GM12878 (cell line): ENCODE results near the gene TUBA3C.

Experiments used
- CTCF ChIP-seq, 3 experiments: IDR thresholded peaks in 2 of 3; conservative IDR thresholded peaks in 1 of 3; 2 replicates each; pipeline ENCODE4 v1.5.1; 2011; ENCODE audit warnings: low read depth in 3 of 3, low read length in 3 of 3, mild to moderate bottlenecking in 3 of 3, control low read depth in 2 of 3, moderate library complexity in 2 of 3, inconsistent platforms in 1 of 3, mixed read lengths in 1 of 3; ENCODE audit not compliant: control insufficient read depth in 2 of 3, insufficient read depth in 1 of 3; ENCODE audit errors: extremely low read depth in 1 of 3
- E2F4 ChIP-seq: IDR thresholded peaks from 2 replicates; pipeline ENCODE4 v1.6.1; 2012; ENCODE audit warnings: low read depth, low read length, improper control_type of control experiment
- ELK1 ChIP-seq: IDR thresholded peaks from 2 replicates; pipeline ENCODE4 v1.6.1; 2012; ENCODE audit warnings: low read depth, low read length, improper control_type of control experiment
- POLR2A ChIP-seq: IDR thresholded peaks from 2 replicates; pipeline ENCODE4 v1.6.1; 2011; ENCODE audit warnings: low read depth, mild to moderate bottlenecking, low read length
- POLR2AphosphoS5 ChIP-seq: IDR thresholded peaks from 2 replicates; pipeline ENCODE4 v1.6.1; 2011; ENCODE audit warnings: mild to moderate bottlenecking, low read length, inconsistent platforms
- TBL1XR1 ChIP-seq: IDR thresholded peaks from 2 replicates; pipeline ENCODE4 v1.6.1; 2012; ENCODE audit warnings: low read depth, low read length, improper control_type of control experiment
- TCF7 ChIP-seq: IDR thresholded peaks from 2 replicates; pipeline ENCODE4 v1.6.1; 2014; ENCODE audit warnings: antibody characterized with exemption, borderline replicate concordance
- ZNF687 ChIP-seq: fragments of 450-650 bp; IDR thresholded peaks from 2 replicates; pipeline ENCODE4 v1.6.1; 2017; ENCODE audit warnings: mild to moderate bottlenecking, moderate library complexity

GRCh38 chr13:19184176-19184575 lies 2.6 kb upstream of the TUBA3C start:
- TF ChIP-seq CTCF (IDR thresholded peaks at IDR 0.05 in 2 of 3, conservative IDR thresholded peaks at IDR 0.05 in 1 of 3; ENCODE audit: control insufficient read depth in 2 of 3, extremely low read depth in 1 of 3, insufficient read depth in 1 of 3, low read depth in 3 of 3, low read length in 3 of 3) (no peak), E2F4 (no peak), POLR2A (no peak), POLR2AphosphoS5 (no peak), ELK1 (no peak), TCF7 (no peak), TBL1XR1 (no peak), ZNF687 (no peak)
